Mesothelial cell of epicardium (in vitro differentiated cells): Measurements from ENCODE around the gene SYNE1. TPM values are rescaled to one million over a fixed set of nuclear protein-coding genes. Genes with fewer than 3 reads are reported as not detected.

Experiments used
- DNase-seq, 2 experiments: peaks; one replicate each; pipeline ENCODE4 v3.0.0; 2021; ENCODE audit warnings: low spot score in 2 of 2; ENCODE audit not compliant: unreplicated experiment in 2 of 2
- H3K27ac Mint-ChIP-seq: 2 replicates; pipeline ENCODE4 v1.8.0; 2021; ENCODE audit warnings: mixed read lengths
- H3K27me3 Mint-ChIP-seq: 2 replicates; pipeline ENCODE4 v1.8.0; 2021; ENCODE audit warnings: low read depth, mixed read lengths
- H3K36me3 Mint-ChIP-seq: 2 replicates; pipeline ENCODE4 v1.8.0; 2021; ENCODE audit warnings: mixed read lengths
- H3K4me1 Mint-ChIP-seq: 2 replicates; pipeline ENCODE4 v1.8.0; 2021; ENCODE audit warnings: mixed read lengths
- H3K4me3 Mint-ChIP-seq: 2 replicates; pipeline ENCODE4 v1.8.0; 2021; ENCODE audit warnings: mild to moderate bottlenecking, moderate library complexity, mixed read lengths
- H3K9me3 Mint-ChIP-seq: 2 replicates; pipeline ENCODE4 v1.8.0; 2021; ENCODE audit warnings: mixed read lengths
- CTCF ChIP-seq: fragments of 200-600 bp; sonication (generic); IDR thresholded peaks from one replicate; pipeline ENCODE4 v1.5.0; 2021; ENCODE audit warnings: antibody characterized with exemption; ENCODE audit not compliant: unreplicated experiment
- total RNA-seq: library from RNA; stranded (reverse); gene quantifications from 3 replicates; pipeline ENCODE4 v1.2.1, GENCODE V29; 2021

Gene SYNE1
- total RNA-seq, 1 donor from 2014 or later = 60.5 TPM

- no peak overlapping the region for H3K27ac Mint-ChIP-seq
- no peak for DNase-seq
- no peak for TF ChIP-seq CTCF
- H3K4me3 Mint-ChIP-seq = no peak overlapping the region
- H3K36me3 Mint-ChIP-seq = peaks cover 49% of the 10 kb centered on the region
- peaks cover 4% of the 10 kb centered on the region for H3K9me3 Mint-ChIP-seq
- H3K27me3 Mint-ChIP-seq = no peaks in the 10 kb centered on the region
- peaks cover 11% of the 10 kb centered on the region for H3K4me1 Mint-ChIP-seq
Measured at GRCh38 chr6:152316024-152316423, 321.1 kb downstream of the SYNE1 start.

GRCh38 chr6:152314483-152314832, 322.7 kb downstream of the SYNE1 start:
- TF ChIP-seq CTCF = no peak
- Mint-ChIP-seq H3K4me1 (peaks cover 11% of the 10 kb centered on the region), H3K27ac (peak overlapping the region; percentile 89), H3K36me3 (peaks cover 51% of the 10 kb centered on the region), H3K9me3 (peaks cover 4% of the 10 kb centered on the region), H3K27me3 (no peaks in the 10 kb centered on the region), H3K4me3 (no peak overlapping the region)
- DNase-seq = no peak

GRCh38 chr6:152313542-152314482, 323.4 kb downstream of the SYNE1 start:
- Mint-ChIP-seq H3K4me1 (peaks cover 11% of the 10 kb centered on the region), H3K4me3 (no peak overlapping the region), H3K27ac (peak overlapping the region; percentile 89), H3K36me3 (peaks cover 48% of the 10 kb centered on the region), H3K27me3 (no peaks in the 10 kb centered on the region), H3K9me3 (peaks cover 4% of the 10 kb centered on the region)
- DNase-seq = no peak
- TF ChIP-seq CTCF = no peak

- Mint-ChIP-seq H3K9me3 (peaks cover 4% of the 10 kb centered on the region), H3K36me3 (peaks cover 42% of the 10 kb centered on the region), H3K4me1 (peaks cover 11% of the 10 kb centered on the region), H3K27ac (no peak overlapping the region), H3K27me3 (no peaks in the 10 kb centered on the region), H3K4me3 (no peak overlapping the region)
- TF ChIP-seq CTCF = no peak
- DNase-seq = no peak
Measured at GRCh38 chr6:152312434-152312833, 324.7 kb downstream of the SYNE1 start.

- Mint-ChIP-seq H3K36me3 (peaks cover 32% of the 10 kb centered on the region), H3K4me3 (no peak overlapping the region), H3K27me3 (no peaks in the 10 kb centered on the region), H3K9me3 (peaks cover 4% of the 10 kb centered on the region), H3K4me1 (peaks cover 11% of the 10 kb centered on the region), H3K27ac (no peak overlapping the region)
- no peak for TF ChIP-seq CTCF
- no peak for DNase-seq
Measured at GRCh38 chr6:152310371-152310954, 326.7 kb downstream of the SYNE1 start.
